Uterus (tissue), 2 donors: ENCODE data around the gene MEGF8.

Experiments
- CTCF ChIP-seq, 4 experiments: fragments of 200-600 bp in 2 of 4; fragments of 450-650 bp in 2 of 4; sonication (generic) in 2 of 4; IDR thresholded peaks; one replicate each; pipeline ENCODE4 v1.5.1; 2016 to 2019; ENCODE audit warnings: antibody characterized with exemption in 4 of 4, mild to moderate bottlenecking in 2 of 4, moderate library complexity in 1 of 4
- POLR2A ChIP-seq, 2 donors: fragments of 450-650 bp; IDR thresholded peaks; one replicate each; pipeline ENCODE4 v1.6.1; 2016; ENCODE audit warnings: antibody characterized with exemption in 2 of 2, mild to moderate bottlenecking in 1 of 2, moderate library complexity in 1 of 2

GRCh38 chr19:42279902-42280814 lies 45.3 kb upstream of the MEGF8 start:
- peak; percentile 91 to 95 (median 94) for TF ChIP-seq CTCF (IDR thresholded peaks at IDR 0.05)
- TF ChIP-seq POLR2A (IDR thresholded peaks at IDR 0.05): peak in 1 of 2 donors; percentile 66
